ENCODE measurements around the gene ADGRG3. TPM values are rescaled to one million over a fixed set of nuclear protein-coding genes. Genes with fewer than 3 reads are reported as not detected.
A peak's percentile ranks its signal among the peaks of the same experiment; 100 is the strongest.

Gene ADGRG3
- total and polyA plus RNA-seq, 2 donors from 2014 or later, result 0.17 to 1.8 TPM

DNA sequence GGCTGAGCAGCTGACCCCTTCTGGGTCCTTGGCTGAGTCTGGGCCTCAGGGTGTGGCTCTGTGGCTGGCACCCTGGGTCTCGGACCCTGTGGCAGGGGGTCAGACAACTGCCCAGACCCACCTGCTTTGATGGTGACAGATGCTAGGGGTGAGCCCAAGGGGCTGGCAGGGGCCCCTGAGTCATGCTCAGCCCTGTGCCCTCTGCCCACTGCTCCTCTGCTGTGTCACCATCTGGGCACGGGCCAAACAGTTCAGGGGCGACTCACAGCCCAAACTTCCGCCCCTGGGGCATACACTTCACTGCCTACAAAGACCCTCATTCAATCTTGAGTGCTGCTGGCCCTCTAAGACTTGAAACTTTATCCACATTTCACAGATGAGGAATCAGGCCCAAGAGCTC lies 33.9 kb upstream of the ADGRG3 start:
- no peaks in the 10 kb centered on the region for H3K9me3 ChIP-seq (ENCODE audit: control insufficient read depth in 2 of 3, insufficient read depth in 1 of 3, low read length in 3 of 3)
- peaks cover 0 to 5% (median 0%) of the 10 kb centered on the region in 3 donors for H3K36me3 ChIP-seq (ENCODE audit: control insufficient read depth in 2 of 3, insufficient read depth in 3 of 3, low read length in 3 of 3)
- H3K27me3 ChIP-seq (ENCODE audit: control insufficient read depth, insufficient read depth, low read length), result no peaks in the 10 kb centered on the region
- DNase-seq (no peak), FAIRE-seq (no peak)
- peak overlapping the region in 1 of 3 donors; percentile 16 for H3K4me3 ChIP-seq (ENCODE audit: low read length in 3 of 3)
- intact Hi-C loops (cut with DNase I), result no loop called here
- no peak for TF ChIP-seq CTCF (IDR thresholded peaks at IDR 0.05; ENCODE audit: borderline replicate concordance, extremely low read depth, insufficient read depth)
- H3K4me1 ChIP-seq (ENCODE audit: control insufficient read depth in 2 of 3, insufficient read depth in 2 of 3, low read depth in 1 of 3, low read length in 3 of 3), result peaks cover 0 to 78% (median 65%) of the 10 kb centered on the region in 3 donors
- peak overlapping the region; percentile 81 to 98 for H3K27ac ChIP-seq (ENCODE audit: low read depth in 2 of 2, low read length in 2 of 2)
- H3K9ac ChIP-seq (ENCODE audit: low read length in 3 of 3), result peak overlapping the region in 1 of 3 donors; percentile 49

GRCh38 chr16:57635266-57636097 lies 32.6 kb upstream of the ADGRG3 start:
- peak overlapping the region in 1 of 3 donors; percentile 30 for H3K9ac ChIP-seq (ENCODE audit: low read length in 3 of 3)
- intact Hi-C loops (cut with DNase I), result no loop called here
- H3K27me3 ChIP-seq (ENCODE audit: control insufficient read depth, insufficient read depth, low read length), result no peaks in the 10 kb centered on the region
- TF ChIP-seq CTCF (IDR thresholded peaks at IDR 0.05; ENCODE audit: borderline replicate concordance, extremely low read depth, insufficient read depth), result no peak
- no peaks in the 10 kb centered on the region for H3K9me3 ChIP-seq (ENCODE audit: control insufficient read depth in 2 of 3, insufficient read depth in 1 of 3, low read length in 3 of 3)
- peaks cover 0 to 82% (median 68%) of the 10 kb centered on the region in 3 donors for H3K4me1 ChIP-seq (ENCODE audit: control insufficient read depth in 2 of 3, insufficient read depth in 2 of 3, low read depth in 1 of 3, low read length in 3 of 3)
- peaks cover 0 to 5% (median 0%) of the 10 kb centered on the region in 3 donors for H3K36me3 ChIP-seq (ENCODE audit: control insufficient read depth in 2 of 3, insufficient read depth in 3 of 3, low read length in 3 of 3)
- peak overlapping the region; percentile 81 to 98 for H3K27ac ChIP-seq (ENCODE audit: low read depth in 2 of 2, low read length in 2 of 2)
- peak overlapping the region in 2 of 3 donors; percentile 16 to 36 for H3K4me3 ChIP-seq (ENCODE audit: low read length in 3 of 3)
- DNase-seq, result peak in 1 of 5 donors; percentile 42
- FAIRE-seq, result no peak

- Histone ChIP-seq H3K9ac (ENCODE audit: low read length in 3 of 3) (peak overlapping the region in 2 of 3 donors; percentile 30 to 63), H3K36me3 (ENCODE audit: control insufficient read depth in 2 of 3, insufficient read depth in 3 of 3, low read length in 3 of 3) (peaks cover 0 to 5% (median 0%) of the 10 kb centered on the region in 3 donors), H3K4me1 (ENCODE audit: control insufficient read depth in 2 of 3, insufficient read depth in 2 of 3, low read depth in 1 of 3, low read length in 3 of 3) (peaks cover 0 to 78% (median 63%) of the 10 kb centered on the region in 3 donors), H3K27me3 (ENCODE audit: control insufficient read depth, insufficient read depth, low read length) (no peaks in the 10 kb centered on the region), H3K4me3 (ENCODE audit: low read length in 3 of 3) (peak overlapping the region in 1 of 3 donors; percentile 25), H3K9me3 (ENCODE audit: control insufficient read depth in 2 of 3, insufficient read depth in 1 of 3, low read length in 3 of 3) (no peaks in the 10 kb centered on the region), H3K27ac (ENCODE audit: low read depth in 2 of 2, low read length in 2 of 2) (peak overlapping the region; percentile 81 to 98)
- FAIRE-seq (no peak), DNase-seq (no peak)
- intact Hi-C loops (cut with DNase I), result no loop called here
- no peak for TF ChIP-seq CTCF (IDR thresholded peaks at IDR 0.05; ENCODE audit: borderline replicate concordance, extremely low read depth, insufficient read depth)
Measured at GRCh38 chr16:57636184-57636583, 31.9 kb upstream of the ADGRG3 start.

Measured in kidney (tissue), 14 donors.